HEK293 (cell line): ENCODE results near the gene RPAP3.

Experiments
- ATF2 ChIP-seq: fragments of 450-650 bp; formaldehyde crosslinking; IDR thresholded peaks from 2 replicates; pipeline ENCODE4 v1.5.1; 2016; ENCODE audit warnings: missing biosample characterization, missing genetic modification characterization, low read depth
- RBAK ChIP-seq: fragments of 450-650 bp; formaldehyde crosslinking; IDR thresholded peaks from 2 replicates; pipeline ENCODE4 v1.5.1; 2016; ENCODE audit warnings: missing biosample characterization, missing genetic modification characterization
- ZNF23 ChIP-seq: fragments of 450-650 bp; formaldehyde crosslinking; IDR thresholded peaks from 2 replicates; pipeline ENCODE4 v1.5.1; 2016; ENCODE audit warnings: missing biosample characterization, missing genetic modification characterization, borderline replicate concordance
- ZNF24 ChIP-seq: fragments of 450-650 bp; formaldehyde crosslinking; IDR thresholded peaks from 2 replicates; pipeline ENCODE4 v1.5.1; 2016; ENCODE audit warnings: missing biosample characterization, missing genetic modification characterization
- ZNF433 ChIP-seq: fragments of 450-650 bp; formaldehyde crosslinking; IDR thresholded peaks from 2 replicates; pipeline ENCODE4 v1.5.1; 2016; ENCODE audit warnings: missing biosample characterization, missing genetic modification characterization, low read depth
- ZNF792 ChIP-seq: fragments of 450-650 bp; formaldehyde crosslinking; IDR thresholded peaks from 2 replicates; pipeline ENCODE4 v1.5.1; 2016; ENCODE audit warnings: missing biosample characterization, missing genetic modification characterization
- ZSCAN30 ChIP-seq: fragments of 450-650 bp; IDR thresholded peaks from 2 replicates; pipeline ENCODE4 v1.5.1; 2018; ENCODE audit warnings: missing biosample characterization, mild to moderate bottlenecking, missing genetic modification characterization, moderate library complexity
- TF ChIP-seq, protein P1 (sequence below): fragments of 450-650 bp; formaldehyde crosslinking; IDR thresholded peaks from 2 replicates; pipeline ENCODE4 v1.5.1; 2016; ENCODE audit warnings: missing biosample characterization, missing genetic modification characterization

DNA sequence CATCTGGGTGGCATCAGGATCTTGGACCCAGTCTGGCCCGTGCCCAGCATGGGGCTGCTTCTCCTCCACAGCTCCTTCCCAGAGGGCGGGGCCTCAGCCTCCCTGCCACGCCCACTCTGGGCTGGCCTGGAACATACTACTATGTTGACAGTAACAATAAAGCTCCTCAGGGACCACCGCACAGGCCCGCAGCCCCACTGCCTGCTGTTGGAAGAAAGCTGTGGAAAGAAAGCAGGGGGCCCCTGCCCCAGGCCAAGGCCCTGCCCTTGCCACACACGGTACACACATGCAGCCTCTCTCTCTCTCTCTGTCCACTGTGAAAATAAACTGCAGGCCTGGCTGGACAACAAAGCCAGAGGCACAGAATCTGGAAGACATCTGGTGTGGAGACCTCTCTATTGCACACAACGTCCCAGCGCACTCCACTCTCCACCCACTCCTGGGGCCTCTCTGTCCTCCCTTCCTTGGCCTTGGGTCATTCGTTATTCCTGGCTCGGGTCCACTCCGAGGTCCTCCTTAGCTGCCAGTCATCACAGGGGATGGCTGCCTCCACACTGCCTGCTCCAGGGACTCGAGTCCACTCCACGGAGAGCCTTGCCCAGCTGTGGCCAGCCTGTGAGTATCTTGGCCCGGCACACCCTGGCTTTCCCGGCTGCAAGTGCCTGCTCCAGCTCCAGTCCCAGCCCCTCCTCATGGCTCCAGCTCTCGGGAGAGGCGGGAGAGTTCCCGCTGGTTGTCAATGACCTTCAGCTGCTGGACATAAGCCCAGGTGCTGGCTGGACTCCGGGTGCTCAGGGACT is 31.2 kb upstream of the RPAP3 start:
- TF ChIP-seq ZSCAN30 (tag by site-specific recombination) (no peak), ZNF433 (tag by site-specific recombination) (no peak), ZNF792 (tag by site-specific recombination) (no peak), ZNF24 (tag by site-specific recombination) (no peak), RBAK (tag by site-specific recombination) (no peak), ZNF23 (tag by site-specific recombination) (no peak), ATF2 (tag by site-specific recombination) (no peak)
- TF ChIP-seq, protein P1, sequence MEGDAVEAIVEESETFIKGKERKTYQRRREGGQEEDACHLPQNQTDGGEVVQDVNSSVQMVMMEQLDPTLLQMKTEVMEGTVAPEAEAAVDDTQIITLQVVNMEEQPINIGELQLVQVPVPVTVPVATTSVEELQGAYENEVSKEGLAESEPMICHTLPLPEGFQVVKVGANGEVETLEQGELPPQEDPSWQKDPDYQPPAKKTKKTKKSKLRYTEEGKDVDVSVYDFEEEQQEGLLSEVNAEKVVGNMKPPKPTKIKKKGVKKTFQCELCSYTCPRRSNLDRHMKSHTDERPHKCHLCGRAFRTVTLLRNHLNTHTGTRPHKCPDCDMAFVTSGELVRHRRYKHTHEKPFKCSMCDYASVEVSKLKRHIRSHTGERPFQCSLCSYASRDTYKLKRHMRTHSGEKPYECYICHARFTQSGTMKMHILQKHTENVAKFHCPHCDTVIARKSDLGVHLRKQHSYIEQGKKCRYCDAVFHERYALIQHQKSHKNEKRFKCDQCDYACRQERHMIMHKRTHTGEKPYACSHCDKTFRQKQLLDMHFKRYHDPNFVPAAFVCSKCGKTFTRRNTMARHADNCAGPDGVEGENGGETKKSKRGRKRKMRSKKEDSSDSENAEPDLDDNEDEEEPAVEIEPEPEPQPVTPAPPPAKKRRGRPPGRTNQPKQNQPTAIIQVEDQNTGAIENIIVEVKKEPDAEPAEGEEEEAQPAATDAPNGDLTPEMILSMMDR (tag by site-specific recombination) = no peak
